Panc1 (cell line): Measurements from ENCODE around the gene PVRIG. TPM values are rescaled to one million over a fixed set of nuclear protein-coding genes. Genes with fewer than 3 reads are reported as not detected.
"Not testable (repeated sequence)": the region's sequence is repeated elsewhere in the genome, so short reads cannot be mapped to it uniquely, and the experiment has no call there.

Experiments
- ATAC-seq: fragments of 200-7000 bp; cut with Tn5 transposase; 2 replicates; pipeline ENCODE4 v1.9.1; 2020; ENCODE audit warnings: mild to moderate bottlenecking, moderate library complexity
- BruUV-seq: library from RNA; stranded (reverse); fragments of 400-500 nt; replicated peaks from 2 replicates; lab custom pipeline; 2021; lab: Mats Ljungman, UMichigan
- CTCF ChIA-PET: fragments of 300-600 bp; sonication (Branson Sonifier 250); formaldehyde crosslinking; loops from one replicate; lab custom pipeline; 2022; ENCODE audit warnings: antibody characterized with exemption; lab: Charles Lee
- POLR2A ChIA-PET: fragments of 300-600 bp; sonication (Branson Sonifier 250); formaldehyde crosslinking; loops from one replicate; lab custom pipeline; 2022; ENCODE audit warnings: antibody characterized with exemption; lab: Charles Lee
- DNase-seq: peaks from one replicate; pipeline ENCODE4 v3.0.0-alpha.2; 2010; ENCODE audit warnings: low read depth, low spot score
- H3K27ac ChIP-seq: 2 replicates; pipeline ENCODE4 v1.5.1; 2011; ENCODE audit warnings: mild to moderate bottlenecking, low read length, inconsistent platforms
- H3K27me3 ChIP-seq: fragments of 200-500 bp; sonication (Bioruptor generic); 2 replicates; pipeline ENCODE4 v1.6.0; 2014; ENCODE audit warnings: low read length, inconsistent platforms; ENCODE audit not compliant: control insufficient read depth, insufficient read depth
- H3K36me3 ChIP-seq: fragments of 200-500 bp; sonication (Bioruptor generic); 2 replicates; pipeline ENCODE4 v1.5.1; 2014; ENCODE audit warnings: inconsistent platforms, mild to moderate bottlenecking, low read length, moderate library complexity; ENCODE audit not compliant: control insufficient read depth, insufficient read depth
- H3K4me1 ChIP-seq: 2 replicates; pipeline ENCODE4 v1.5.1; 2011; ENCODE audit warnings: inconsistent platforms, mild to moderate bottlenecking, low read length, moderate library complexity; ENCODE audit not compliant: control insufficient read depth, insufficient read depth
- H3K4me3 ChIP-seq, 2 experiments: 2 replicates each; pipeline ENCODE4 v1.5.1; 2011 to 2012; ENCODE audit warnings: low read depth in 2 of 2, low read length in 2 of 2, mild to moderate bottlenecking in 2 of 2, inconsistent platforms in 1 of 2, moderate library complexity in 1 of 2
- H3K9me3 ChIP-seq: fragments of 200-500 bp; sonication (Bioruptor generic); 2 replicates; pipeline ENCODE4 v1.5.1; 2014; ENCODE audit warnings: low read depth, mild to moderate bottlenecking, inconsistent platforms, low read length, moderate library complexity; ENCODE audit not compliant: control insufficient read depth, insufficient read depth
- POLR2AphosphoS5 ChIP-seq: IDR thresholded peaks from 2 replicates; pipeline ENCODE4 v1.6.1; 2012; ENCODE audit warnings: mild to moderate bottlenecking, low read depth, low read length, moderate library complexity
- SIN3A ChIP-seq: IDR thresholded peaks from 2 replicates; pipeline ENCODE4 v1.6.1; 2012; ENCODE audit warnings: low read depth, mild to moderate bottlenecking, low read length, moderate library complexity, borderline replicate concordance; ENCODE audit not compliant: insufficient read depth
- TCF7L2 ChIP-seq: IDR thresholded peaks from 2 replicates; pipeline ENCODE4 v1.6.1; 2011; ENCODE audit warnings: mild to moderate bottlenecking, low read depth, low read length, inconsistent platforms
- in situ Hi-C: cut with HindIII; loops from 2 replicates; pipeline ENCODE4 v1.10.0; 2016; ENCODE audit warnings: low sequenced_read_pairs, low pct_unique_long_range_greater_than_20kb
- intact Hi-C: fragments of 100-400 bp; cut with micrococcal nuclease; formaldehyde crosslinking; loops from one replicate; pipeline ENCODE4 v1.10.0; 2022; ENCODE audit not compliant: unreplicated experiment
- total RNA-seq: library from RNA; stranded (reverse); gene quantifications from one replicate; pipeline ENCODE4 v1.2.1, GENCODE V29; 2021; ENCODE audit not compliant: unreplicated experiment
- TF ChIP-seq, protein P1 (sequence below): fragments of 450-650 bp; IDR thresholded peaks from 2 replicates; pipeline ENCODE4 v1.5.1; 2017; ENCODE audit warnings: mild to moderate bottlenecking
- TF ChIP-seq, protein P2 (sequence below), 2 experiments: IDR thresholded peaks; 2 replicates each; pipeline ENCODE4 v1.6.1; 2011 to 2012; ENCODE audit warnings: low read depth in 2 of 2, control low read depth in 1 of 2, low read length in 1 of 2, mild to moderate bottlenecking in 1 of 2, moderate library complexity in 1 of 2; ENCODE audit not compliant: insufficient read depth in 1 of 2

Gene PVRIG
- total RNA-seq, 1 experiment from 2014 or later, result not detected

DNA sequence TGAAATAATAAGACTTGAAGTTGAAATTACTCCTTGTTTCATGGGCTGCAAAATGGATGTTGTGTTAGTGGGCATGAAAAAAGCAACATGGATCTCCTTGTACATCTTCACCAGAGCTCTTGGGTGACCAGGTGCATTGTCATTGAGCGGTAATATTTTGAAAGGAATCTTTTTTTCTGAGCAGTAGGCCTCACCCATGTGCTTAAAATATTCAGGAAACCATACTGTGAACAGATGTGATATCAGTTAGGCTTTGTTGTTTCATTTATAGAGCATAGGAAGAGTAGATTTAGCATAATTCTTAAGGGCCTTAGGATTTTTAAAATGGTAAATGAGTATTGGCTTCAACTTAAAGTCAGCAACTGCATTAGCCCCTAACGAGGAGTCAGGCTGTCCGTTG, 26.8 kb upstream of the PVRIG start:
- BruUV-seq, result no TSS peak
- intact Hi-C loops, result no loop called here
- ChIA-PET POLR2A (no interaction called here), CTCF (interaction anchor here (0.5 kb wide), 1 partner anchor 9 kb away, joined by 4 read pairs; no protein-coding TSS in a partner anchor)
- no peak for TF ChIP-seq POLR2AphosphoS5
- TF ChIP-seq TCF7L2, result no peak
- TF ChIP-seq SIN3A, result no peak
- TF ChIP-seq, protein P1, sequence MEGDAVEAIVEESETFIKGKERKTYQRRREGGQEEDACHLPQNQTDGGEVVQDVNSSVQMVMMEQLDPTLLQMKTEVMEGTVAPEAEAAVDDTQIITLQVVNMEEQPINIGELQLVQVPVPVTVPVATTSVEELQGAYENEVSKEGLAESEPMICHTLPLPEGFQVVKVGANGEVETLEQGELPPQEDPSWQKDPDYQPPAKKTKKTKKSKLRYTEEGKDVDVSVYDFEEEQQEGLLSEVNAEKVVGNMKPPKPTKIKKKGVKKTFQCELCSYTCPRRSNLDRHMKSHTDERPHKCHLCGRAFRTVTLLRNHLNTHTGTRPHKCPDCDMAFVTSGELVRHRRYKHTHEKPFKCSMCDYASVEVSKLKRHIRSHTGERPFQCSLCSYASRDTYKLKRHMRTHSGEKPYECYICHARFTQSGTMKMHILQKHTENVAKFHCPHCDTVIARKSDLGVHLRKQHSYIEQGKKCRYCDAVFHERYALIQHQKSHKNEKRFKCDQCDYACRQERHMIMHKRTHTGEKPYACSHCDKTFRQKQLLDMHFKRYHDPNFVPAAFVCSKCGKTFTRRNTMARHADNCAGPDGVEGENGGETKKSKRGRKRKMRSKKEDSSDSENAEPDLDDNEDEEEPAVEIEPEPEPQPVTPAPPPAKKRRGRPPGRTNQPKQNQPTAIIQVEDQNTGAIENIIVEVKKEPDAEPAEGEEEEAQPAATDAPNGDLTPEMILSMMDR, result no peak
- TF ChIP-seq, protein P2, sequence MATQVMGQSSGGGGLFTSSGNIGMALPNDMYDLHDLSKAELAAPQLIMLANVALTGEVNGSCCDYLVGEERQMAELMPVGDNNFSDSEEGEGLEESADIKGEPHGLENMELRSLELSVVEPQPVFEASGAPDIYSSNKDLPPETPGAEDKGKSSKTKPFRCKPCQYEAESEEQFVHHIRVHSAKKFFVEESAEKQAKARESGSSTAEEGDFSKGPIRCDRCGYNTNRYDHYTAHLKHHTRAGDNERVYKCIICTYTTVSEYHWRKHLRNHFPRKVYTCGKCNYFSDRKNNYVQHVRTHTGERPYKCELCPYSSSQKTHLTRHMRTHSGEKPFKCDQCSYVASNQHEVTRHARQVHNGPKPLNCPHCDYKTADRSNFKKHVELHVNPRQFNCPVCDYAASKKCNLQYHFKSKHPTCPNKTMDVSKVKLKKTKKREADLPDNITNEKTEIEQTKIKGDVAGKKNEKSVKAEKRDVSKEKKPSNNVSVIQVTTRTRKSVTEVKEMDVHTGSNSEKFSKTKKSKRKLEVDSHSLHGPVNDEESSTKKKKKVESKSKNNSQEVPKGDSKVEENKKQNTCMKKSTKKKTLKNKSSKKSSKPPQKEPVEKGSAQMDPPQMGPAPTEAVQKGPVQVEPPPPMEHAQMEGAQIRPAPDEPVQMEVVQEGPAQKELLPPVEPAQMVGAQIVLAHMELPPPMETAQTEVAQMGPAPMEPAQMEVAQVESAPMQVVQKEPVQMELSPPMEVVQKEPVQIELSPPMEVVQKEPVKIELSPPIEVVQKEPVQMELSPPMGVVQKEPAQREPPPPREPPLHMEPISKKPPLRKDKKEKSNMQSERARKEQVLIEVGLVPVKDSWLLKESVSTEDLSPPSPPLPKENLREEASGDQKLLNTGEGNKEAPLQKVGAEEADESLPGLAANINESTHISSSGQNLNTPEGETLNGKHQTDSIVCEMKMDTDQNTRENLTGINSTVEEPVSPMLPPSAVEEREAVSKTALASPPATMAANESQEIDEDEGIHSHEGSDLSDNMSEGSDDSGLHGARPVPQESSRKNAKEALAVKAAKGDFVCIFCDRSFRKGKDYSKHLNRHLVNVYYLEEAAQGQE (IDR thresholded peaks at IDR 0.05; ENCODE audit: insufficient read depth in 1 of 2, low read depth in 2 of 2, low read length in 1 of 2), result no peak
- Histone ChIP-seq H3K27me3 (no peaks in the 10 kb centered on the region), H3K4me3 (no peak overlapping the region), H3K9me3 (no peaks in the 10 kb centered on the region), H3K4me1 (no peaks in the 10 kb centered on the region), H3K36me3 (no peaks in the 10 kb centered on the region), H3K27ac (no peak overlapping the region)
- DNase-seq, result no peak
- ATAC-seq, result no peak
- in situ Hi-C loops, result no loop called here

DNA sequence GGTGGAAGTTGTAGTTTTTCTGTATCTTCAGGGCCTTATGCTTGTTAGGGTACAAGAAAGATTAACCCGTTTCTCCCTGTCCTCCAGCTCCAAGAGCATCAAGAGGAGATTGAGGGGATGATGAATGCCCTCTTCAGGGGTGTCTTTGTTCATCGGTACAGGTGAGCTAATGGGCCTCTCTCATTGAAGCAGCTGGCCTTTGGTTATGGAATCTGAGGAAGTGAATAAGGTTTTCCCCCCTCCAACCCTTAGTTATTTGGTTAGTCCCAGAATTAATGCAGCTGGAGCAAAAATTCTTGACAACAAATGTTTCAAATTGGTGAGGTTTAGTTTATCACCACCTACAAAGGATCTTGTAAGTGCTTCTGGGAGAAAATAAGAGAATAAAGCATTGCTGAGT, 24.5 kb upstream of the PVRIG start:
- Histone ChIP-seq H3K4me3 (no peak overlapping the region), H3K9me3 (no peaks in the 10 kb centered on the region), H3K4me1 (no peaks in the 10 kb centered on the region), H3K36me3 (no peaks in the 10 kb centered on the region), H3K27ac (no peak overlapping the region), H3K27me3 (0 out of 2 replicates have a peak, but pooled peaks cover 2% of the 10 kb centered on the region)
- BruUV-seq, result no TSS peak
- ChIA-PET POLR2A (no interaction called here), CTCF (interaction anchor here (0.5 kb wide), 1 partner anchor 30 kb away, joined by 3 read pairs; no protein-coding TSS in a partner anchor)
- TF ChIP-seq, protein P2 (IDR thresholded peaks at IDR 0.05; ENCODE audit: insufficient read depth in 1 of 2, low read depth in 2 of 2, low read length in 1 of 2), result no peak
- TF ChIP-seq TCF7L2 (no peak), POLR2AphosphoS5 (no peak), SIN3A (no peak)
- TF ChIP-seq, protein P1, result no peak
- in situ Hi-C loops, result no loop called here
- intact Hi-C loops, result no loop called here
- ATAC-seq (no peak), DNase-seq (no peak)

DNA sequence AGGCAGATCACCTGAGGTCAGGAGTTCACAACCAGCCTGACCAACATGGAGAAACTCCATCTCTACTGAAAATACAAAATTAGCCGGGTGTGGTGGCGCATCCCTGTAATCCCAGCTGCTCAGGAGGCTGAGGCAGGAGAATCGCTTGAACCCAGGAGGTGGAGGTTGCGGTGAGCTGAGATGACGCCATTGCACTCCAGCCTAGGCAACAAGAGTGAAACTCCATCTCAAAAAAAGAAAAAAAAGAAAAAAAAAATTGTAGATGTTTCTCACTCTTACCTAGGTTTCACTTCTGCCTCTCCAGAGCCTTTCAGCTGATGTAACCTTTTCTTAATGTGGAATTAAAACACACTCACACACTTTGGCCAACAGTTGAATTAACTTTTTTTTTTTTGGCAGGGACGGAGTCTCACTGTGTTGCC, 23.8 kb upstream of the PVRIG start:
- H3K27ac ChIP-seq, H3K9me3 ChIP-seq, intact Hi-C loops, POLR2A ChIA-PET, BruUV-seq, H3K4me3 ChIP-seq, ATAC-seq, H3K4me1 ChIP-seq, DNase-seq, in situ Hi-C loops, H3K27me3 ChIP-seq, H3K36me3 ChIP-seq: not testable (repeated sequence)
- CTCF ChIA-PET, result interaction anchor here (0.5 kb wide), 1 partner anchor 21 kb away, joined by 3 read pairs; no protein-coding TSS in a partner anchor
